ENCODE results near the gene POLR1E. TPM values are rescaled to one million over a fixed set of nuclear protein-coding genes. Genes with fewer than 3 reads are reported as not detected.

The POLR1E gene
- total RNA-seq, 1 experiment from 2014 or later = 31.4 TPM

- Mint-ChIP-seq H3K4me3 (no peak overlapping the region), H3K27ac (no peak overlapping the region), H3K36me3 (peaks cover 10% of the 10 kb centered on the region)
These were observed 46.0 kb downstream of the POLR1E start for GRCh38 chr9:37531699-37532098.

DNA sequence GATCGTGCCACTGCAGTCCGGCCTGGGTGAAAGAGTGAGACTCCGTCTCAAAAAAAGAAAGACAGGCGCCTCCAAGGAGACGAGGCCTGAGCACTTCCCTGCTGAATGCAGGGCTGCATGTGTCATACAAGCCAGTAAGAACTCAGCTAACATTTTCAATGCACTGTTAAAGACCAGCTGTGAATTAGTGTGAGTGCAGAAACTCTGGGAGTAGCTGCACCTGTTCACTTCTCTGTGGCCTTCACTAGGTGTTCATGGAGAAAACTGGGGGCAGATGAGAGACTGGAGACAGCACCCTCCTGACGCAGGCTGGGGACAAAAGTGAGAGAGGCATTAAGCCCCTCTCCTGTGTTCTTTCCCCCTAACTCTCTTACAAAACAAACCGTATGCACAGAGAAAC is 48.7 kb downstream of the POLR1E start:
- Mint-ChIP-seq H3K4me1 (no peaks in the 10 kb centered on the region), H3K27ac (0 out of 2 replicates have a peak overlapping the region, but pooled peaks have one; percentile 49), H3K9me3 (no peaks in the 10 kb centered on the region), H3K36me3 (peaks cover 18% of the 10 kb centered on the region; the same call in 1 of the 2 replicates), H3K27me3 (ENCODE audit: low read depth) (no peaks in the 10 kb centered on the region), H3K4me3 (no peak overlapping the region)
- ATAC-seq (no peak), DNase-seq (ENCODE audit: low spot score) (no peak)
- CTCF ChIA-PET = no interaction called here
- POLR2A ChIA-PET = no interaction called here
- no peak for TF ChIP-seq TEAD4 (CRISPR knock-in tag; IDR thresholded peaks at IDR 0.05)
- no peak for TF ChIP-seq NR2C2 (CRISPR knock-in tag; IDR thresholded peaks at IDR 0.05)
- no peak for TF ChIP-seq CTCF (IDR thresholded peaks at IDR 0.05)
- TF ChIP-seq, protein P1, sequence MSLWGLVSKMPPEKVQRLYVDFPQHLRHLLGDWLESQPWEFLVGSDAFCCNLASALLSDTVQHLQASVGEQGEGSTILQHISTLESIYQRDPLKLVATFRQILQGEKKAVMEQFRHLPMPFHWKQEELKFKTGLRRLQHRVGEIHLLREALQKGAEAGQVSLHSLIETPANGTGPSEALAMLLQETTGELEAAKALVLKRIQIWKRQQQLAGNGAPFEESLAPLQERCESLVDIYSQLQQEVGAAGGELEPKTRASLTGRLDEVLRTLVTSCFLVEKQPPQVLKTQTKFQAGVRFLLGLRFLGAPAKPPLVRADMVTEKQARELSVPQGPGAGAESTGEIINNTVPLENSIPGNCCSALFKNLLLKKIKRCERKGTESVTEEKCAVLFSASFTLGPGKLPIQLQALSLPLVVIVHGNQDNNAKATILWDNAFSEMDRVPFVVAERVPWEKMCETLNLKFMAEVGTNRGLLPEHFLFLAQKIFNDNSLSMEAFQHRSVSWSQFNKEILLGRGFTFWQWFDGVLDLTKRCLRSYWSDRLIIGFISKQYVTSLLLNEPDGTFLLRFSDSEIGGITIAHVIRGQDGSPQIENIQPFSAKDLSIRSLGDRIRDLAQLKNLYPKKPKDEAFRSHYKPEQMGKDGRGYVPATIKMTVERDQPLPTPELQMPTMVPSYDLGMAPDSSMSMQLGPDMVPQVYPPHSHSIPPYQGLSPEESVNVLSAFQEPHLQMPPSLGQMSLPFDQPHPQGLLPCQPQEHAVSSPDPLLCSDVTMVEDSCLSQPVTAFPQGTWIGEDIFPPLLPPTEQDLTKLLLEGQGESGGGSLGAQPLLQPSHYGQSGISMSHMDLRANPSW (CRISPR knock-in tag; conservative IDR thresholded peaks at IDR 0.05; ENCODE audit: low read depth) = no peak
- no peak for TF ChIP-seq SMAD3 (CRISPR knock-in tag; IDR thresholded peaks at IDR 0.05; ENCODE audit: borderline replicate concordance)
- no peak for TF ChIP-seq ZNF423 (CRISPR knock-in tag; IDR thresholded peaks at IDR 0.05)
- TF ChIP-seq TCF7 (CRISPR knock-in tag; IDR thresholded peaks at IDR 0.05; ENCODE audit: low read depth) = no peak

More at GRCh38 chr9:37531699-37532098, 46.0 kb downstream of the POLR1E start:
- no peaks in the 10 kb centered on the region for H3K27me3 Mint-ChIP-seq (ENCODE audit: low read depth)
- ChIA-PET POLR2A (no interaction called here), CTCF (no interaction called here)
- TF ChIP-seq ZNF232 (CRISPR knock-in tag; IDR thresholded peaks at IDR 0.05) (no peak), SMAD3 (CRISPR knock-in tag; IDR thresholded peaks at IDR 0.05; ENCODE audit: borderline replicate concordance) (no peak)
- H3K4me1 Mint-ChIP-seq = no peaks in the 10 kb centered on the region
- no peaks in the 10 kb centered on the region for H3K9me3 Mint-ChIP-seq
- ATAC-seq (no peak), DNase-seq (ENCODE audit: low spot score) (no peak)

DNA sequence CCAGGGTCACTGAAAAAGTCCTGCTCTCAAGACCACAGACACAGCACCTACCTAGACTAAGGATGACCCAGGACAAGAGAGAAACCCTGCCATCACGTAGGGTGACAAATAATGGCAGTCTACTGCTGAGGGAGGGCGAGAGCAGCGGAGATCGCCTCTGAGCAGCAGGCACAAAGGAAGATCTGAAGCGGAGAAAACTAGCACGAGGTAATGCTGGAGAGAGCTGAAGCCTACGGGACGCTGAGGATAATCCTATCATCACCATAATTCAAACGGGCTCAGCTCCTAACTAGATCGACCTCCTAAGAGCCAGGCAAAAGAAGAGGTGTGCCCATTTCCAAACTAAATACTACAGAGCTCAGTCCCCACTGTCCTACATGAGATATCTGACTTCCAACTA is 49.2 kb downstream of the POLR1E start:
- TF ChIP-seq NFE2L1 (CRISPR knock-in tag; IDR thresholded peaks at IDR 0.05) (no peak), E2F5 (CRISPR knock-in tag; IDR thresholded peaks at IDR 0.05) (no peak), RELA (CRISPR knock-in tag; IDR thresholded peaks at IDR 0.05; ENCODE audit: borderline replicate concordance) (no peak), TEAD1 (CRISPR knock-in tag; IDR thresholded peaks at IDR 0.05) (no peak), JUN (CRISPR knock-in tag; IDR thresholded peaks at IDR 0.05) (no peak), NFYB (CRISPR knock-in tag; conservative IDR thresholded peaks at IDR 0.05; ENCODE audit: low read depth) (no peak), ZNF317 (CRISPR knock-in tag; IDR thresholded peaks at IDR 0.05; ENCODE audit: borderline replicate concordance, low read depth) (no peak), ZBTB43 (CRISPR knock-in tag; IDR thresholded peaks at IDR 0.05) (no peak), ARID4B (CRISPR knock-in tag; IDR thresholded peaks at IDR 0.05; ENCODE audit: borderline replicate concordance) (no peak), EMX1 (CRISPR knock-in tag; IDR thresholded peaks at IDR 0.05) (no peak), ATF1 (CRISPR knock-in tag; IDR thresholded peaks at IDR 0.05) (no peak)
- peaks cover 18% of the 10 kb centered on the region; the same call in 1 of the 2 replicates for H3K36me3 Mint-ChIP-seq
- H3K9me3 Mint-ChIP-seq = no peaks in the 10 kb centered on the region
- DNase-seq (ENCODE audit: low spot score) (no peak), ATAC-seq (no peak)
- ChIA-PET POLR2A (no interaction called here), CTCF (no interaction called here)
- peak overlapping the region; percentile 91 for H3K27ac Mint-ChIP-seq
- H3K4me1 Mint-ChIP-seq = no peaks in the 10 kb centered on the region
- no peaks in the 10 kb centered on the region for H3K27me3 Mint-ChIP-seq (ENCODE audit: low read depth)
- H3K4me3 Mint-ChIP-seq = no peak overlapping the region

All from WTC11 (cell line).